CD4-positive, alpha-beta T cell treated with Interferon gamma for 1 hour (primary cell): Measurements from ENCODE around the gene NUDT16.
"Not testable (repeated sequence)": the region's sequence is repeated elsewhere in the genome, so short reads cannot be mapped to it uniquely, and the experiment has no call there.

ENCODE experiments used
- DNase-seq: peaks from one replicate; pipeline ENCODE4 v3.0.0-alpha.2; 2020

Gene NUDT16

DNA sequence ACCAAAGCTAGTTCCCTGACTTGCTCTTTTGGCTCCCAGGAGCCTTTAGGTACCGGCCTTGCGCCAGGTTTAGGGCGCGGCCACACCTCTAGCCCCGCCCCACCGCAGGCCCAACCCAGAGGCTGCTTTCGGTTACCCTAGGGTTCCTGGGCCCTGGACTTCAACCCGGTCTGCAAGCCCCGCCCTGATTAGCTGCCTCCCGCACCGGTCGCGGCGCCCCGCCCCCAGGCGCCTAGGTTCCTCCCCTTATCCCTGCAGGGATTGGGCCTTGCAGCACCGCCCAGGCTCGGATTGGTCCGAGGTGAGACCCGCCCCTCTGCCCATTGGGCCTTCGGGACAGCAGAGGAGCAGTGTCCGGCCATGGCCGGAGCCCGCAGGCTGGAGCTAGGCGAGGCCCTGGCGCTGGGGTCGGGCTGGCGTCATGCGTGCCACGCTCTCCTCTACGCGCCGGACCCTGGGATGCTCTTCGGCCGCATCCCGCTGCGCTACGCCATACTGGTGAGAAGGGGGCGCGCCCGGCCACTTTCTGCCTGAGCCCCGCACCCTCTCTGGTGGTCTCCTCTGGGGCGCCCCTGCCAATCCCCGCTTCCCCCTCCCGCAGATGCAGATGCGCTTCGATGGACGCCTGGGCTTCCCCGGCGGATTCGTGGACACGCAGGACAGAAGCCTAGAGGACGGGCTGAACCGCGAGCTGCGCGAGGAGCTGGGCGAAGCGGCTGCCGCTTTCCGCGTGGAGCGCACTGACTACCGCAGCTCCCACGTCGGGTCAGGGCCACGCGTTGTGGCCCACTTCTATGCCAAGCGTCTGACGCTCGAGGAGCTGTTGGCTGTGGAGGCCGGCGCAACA, at the start of gene NUDT16:
Gene NUDT16, plus strand, starts transcription at position 330 of the 847 bp plus-strand sequence. Its CDS starts 31 bp downstream, at position 361.
- DNase-seq: peak; percentile 98

- DNase-seq: no peak
Measured at GRCh38 chr3:131338948-131339640, 42.5 kb upstream of the NUDT16 start.

DNA sequence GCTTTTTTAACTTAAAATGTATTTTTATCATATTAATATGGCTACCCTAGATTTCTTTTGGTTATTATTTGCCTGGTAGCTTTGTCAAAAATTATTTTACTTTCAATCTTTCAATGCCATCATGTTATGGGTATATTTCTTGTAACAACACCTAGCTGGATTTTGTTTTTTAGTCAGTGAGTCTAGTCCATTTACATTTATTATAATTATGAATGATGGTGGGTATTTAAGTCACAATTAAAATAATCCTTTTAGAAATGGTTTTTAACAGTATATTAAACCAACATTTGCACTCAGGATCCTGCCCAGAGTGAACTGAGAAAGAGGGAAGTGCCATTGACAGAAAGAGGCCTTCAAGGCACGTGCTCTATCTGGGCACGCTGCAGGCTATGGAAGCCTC, 39.8 kb upstream of the NUDT16 start:
- DNase-seq: no peak

GRCh38 chr3:131348911-131349310, 32.7 kb upstream of the NUDT16 start:
- no peak for DNase-seq

- no peak for DNase-seq
Measured at GRCh38 chr3:131349454-131349853, 32.1 kb upstream of the NUDT16 start.

DNA sequence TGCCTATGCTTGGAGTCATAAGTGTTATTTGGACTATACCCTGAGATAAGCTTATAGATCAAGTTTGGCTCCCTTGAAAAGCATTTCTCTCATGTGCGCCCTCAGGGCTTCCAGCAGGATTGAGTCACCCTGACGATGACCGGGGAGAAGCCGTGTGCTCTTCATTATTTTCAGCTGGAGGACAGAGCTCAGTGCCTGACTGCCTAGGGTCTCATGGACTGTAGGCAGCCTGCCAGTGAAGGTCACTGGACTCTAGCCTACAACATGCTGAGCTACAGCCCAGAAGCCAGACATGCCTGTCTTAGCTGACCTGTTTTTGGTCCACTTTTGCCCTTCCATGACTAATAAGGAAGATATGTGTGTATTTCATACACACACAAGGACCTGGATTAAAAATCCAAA, 31.6 kb upstream of the NUDT16 start:
- no peak for DNase-seq

DNA sequence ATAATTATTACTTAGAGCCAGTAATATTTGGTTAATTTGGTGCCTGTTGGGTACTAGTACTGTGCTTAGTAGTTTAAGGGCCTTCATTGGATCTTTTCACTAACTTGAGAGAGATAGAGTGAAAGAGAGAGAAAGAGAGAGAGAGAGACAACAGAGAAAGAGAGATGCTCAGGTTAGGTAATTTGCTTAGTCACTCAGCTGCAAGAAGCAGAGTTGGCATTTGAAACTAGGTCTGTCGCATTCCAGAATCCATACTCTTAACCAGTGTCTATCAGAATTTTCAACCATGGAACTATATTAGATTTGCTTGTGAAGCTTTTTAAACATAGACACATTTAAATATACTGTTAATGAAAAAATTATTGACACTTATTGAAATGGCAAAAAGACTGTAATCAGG, 31.1 kb upstream of the NUDT16 start:
- DNase-seq: no peak

- no peak for DNase-seq
Measured at GRCh38 chr3:131353016-131353877, 28.3 kb upstream of the NUDT16 start.

- DNase-seq: no peak
Measured at GRCh38 chr3:131353986-131354385, 27.6 kb upstream of the NUDT16 start.

GRCh38 chr3:131356006-131356595, 25.5 kb upstream of the NUDT16 start:
- no peak for DNase-seq

DNA sequence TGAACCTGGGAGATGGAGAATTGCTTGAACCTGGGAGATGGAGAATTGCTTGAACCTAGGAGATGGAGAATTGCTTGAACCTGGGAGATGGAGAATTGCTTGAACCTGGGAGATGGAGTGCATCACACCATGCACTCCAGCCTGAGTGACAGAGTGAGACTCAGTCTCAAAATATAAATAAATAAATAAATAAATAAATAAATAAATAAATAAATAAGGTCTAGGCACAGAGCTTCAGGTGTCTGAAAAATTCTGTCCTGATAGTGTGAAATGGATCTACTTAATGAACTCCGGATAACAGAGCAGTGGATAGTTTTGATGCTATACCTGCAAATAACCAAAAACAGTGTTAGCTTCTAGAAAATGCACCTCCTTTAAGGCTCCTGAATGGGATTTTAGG, 24.3 kb upstream of the NUDT16 start:
- DNase-seq: no peak

- no peak for DNase-seq
Measured at GRCh38 chr3:131360191-131360755, 21.3 kb upstream of the NUDT16 start.

GRCh38 chr3:131361066-131361463, 20.5 kb upstream of the NUDT16 start:
- DNase-seq: peak; percentile 55

GRCh38 chr3:131361464-131362421, 19.8 kb upstream of the NUDT16 start:
- DNase-seq: peak; percentile 83

- no peak for DNase-seq
Measured at GRCh38 chr3:131363275-131363674, 18.3 kb upstream of the NUDT16 start.

DNA sequence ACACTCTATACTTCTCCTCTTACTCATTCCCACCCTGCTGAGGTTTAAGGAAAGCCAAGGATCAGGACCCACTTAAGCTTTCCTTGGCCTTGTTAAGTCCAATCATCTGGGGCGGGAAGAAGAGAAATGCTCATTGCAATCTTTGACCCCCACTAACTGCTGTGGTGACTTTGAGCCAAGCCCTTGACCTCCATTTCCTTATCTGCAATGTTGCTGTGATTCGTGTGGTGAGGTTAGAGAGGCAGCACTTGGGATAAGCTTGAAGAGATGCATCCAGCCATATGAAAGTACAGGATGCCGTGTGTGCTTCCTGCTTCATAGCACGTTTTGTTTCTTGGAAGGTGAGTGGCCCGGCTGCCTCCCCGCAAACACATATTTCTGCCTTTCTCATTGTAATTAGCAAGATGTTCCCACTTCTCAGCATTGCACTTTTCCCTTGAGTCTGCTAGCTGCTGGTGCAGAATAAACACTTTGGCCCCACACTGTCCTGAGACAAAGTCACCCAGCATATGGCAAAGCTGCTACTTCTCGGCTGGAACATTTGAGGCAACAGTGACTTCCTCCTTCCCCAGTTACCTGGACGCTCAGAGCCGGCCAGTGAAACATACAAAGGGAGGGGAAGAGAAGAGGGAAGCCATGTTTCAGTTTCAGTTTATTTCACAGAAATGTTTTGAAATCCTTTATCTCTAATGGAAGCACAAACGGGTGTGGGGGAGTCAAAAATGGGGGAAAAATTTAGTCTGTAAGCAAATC, 10.5 kb upstream of the NUDT16 start:
- DNase-seq: peak; percentile 11

DNA sequence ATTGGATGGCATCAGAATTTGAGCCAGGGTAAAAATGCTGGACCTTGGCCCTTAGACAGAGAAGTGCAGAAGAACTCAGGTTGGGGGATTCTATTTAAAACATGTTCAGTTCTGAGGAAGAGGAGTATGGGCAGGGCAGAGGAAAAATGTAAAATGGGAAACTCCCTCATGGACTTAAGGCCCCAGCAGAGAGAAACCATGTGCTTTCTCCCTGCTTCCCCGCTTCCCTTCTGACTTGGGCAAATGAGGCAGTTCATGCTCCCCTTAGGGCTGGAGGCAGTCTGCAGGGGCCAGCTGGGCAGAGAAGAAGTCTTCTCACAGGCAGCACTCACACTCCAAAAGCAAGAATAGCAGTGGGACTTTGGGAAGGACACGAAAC, 9.9 kb upstream of the NUDT16 start:
- no peak for DNase-seq

- DNase-seq: no peak
Measured at GRCh38 chr3:131374741-131375140, 6.8 kb upstream of the NUDT16 start.

- DNase-seq: not testable (repeated sequence)
Measured at GRCh38 chr3:131380821-131381444, 641 bp upstream of the NUDT16 start.
